Measurements from ENCODE around the gene INF2.

DNA sequence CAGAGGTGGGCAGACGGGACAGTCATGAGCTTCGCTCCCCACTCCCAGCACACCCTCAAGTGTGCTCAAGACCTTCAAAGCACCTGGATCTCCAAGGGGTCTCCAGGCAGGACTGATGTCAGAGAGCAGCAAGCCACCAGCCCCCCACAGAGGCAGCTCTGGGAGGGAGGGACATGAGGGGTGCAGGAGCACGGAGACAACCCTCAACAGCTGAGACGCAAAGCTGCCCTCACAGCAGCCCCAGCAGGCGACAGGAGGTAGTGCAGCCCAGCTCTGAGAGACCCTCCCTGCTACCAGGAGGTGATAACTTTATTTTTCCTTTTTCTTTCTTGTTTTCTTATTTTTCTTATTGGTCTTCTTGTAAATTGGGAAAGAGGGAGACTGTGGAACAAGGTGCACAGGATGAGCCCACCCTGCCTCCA is 81.4 kb downstream of the INF2 start:
- TF ChIP-seq, protein P1, sequence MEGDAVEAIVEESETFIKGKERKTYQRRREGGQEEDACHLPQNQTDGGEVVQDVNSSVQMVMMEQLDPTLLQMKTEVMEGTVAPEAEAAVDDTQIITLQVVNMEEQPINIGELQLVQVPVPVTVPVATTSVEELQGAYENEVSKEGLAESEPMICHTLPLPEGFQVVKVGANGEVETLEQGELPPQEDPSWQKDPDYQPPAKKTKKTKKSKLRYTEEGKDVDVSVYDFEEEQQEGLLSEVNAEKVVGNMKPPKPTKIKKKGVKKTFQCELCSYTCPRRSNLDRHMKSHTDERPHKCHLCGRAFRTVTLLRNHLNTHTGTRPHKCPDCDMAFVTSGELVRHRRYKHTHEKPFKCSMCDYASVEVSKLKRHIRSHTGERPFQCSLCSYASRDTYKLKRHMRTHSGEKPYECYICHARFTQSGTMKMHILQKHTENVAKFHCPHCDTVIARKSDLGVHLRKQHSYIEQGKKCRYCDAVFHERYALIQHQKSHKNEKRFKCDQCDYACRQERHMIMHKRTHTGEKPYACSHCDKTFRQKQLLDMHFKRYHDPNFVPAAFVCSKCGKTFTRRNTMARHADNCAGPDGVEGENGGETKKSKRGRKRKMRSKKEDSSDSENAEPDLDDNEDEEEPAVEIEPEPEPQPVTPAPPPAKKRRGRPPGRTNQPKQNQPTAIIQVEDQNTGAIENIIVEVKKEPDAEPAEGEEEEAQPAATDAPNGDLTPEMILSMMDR (IDR thresholded peaks at IDR 0.05): peak in 2 of 3 experiments; percentile 15 to 53
- TF ChIP-seq POLR2A (IDR thresholded peaks at IDR 0.05; ENCODE audit: low read depth) (no peak), POLR2AphosphoS5 (IDR thresholded peaks at IDR 0.05) (no peak)

Measured in esophagus muscularis mucosa (tissue), 3 donors.